ENCODE measurements around the gene B3GALT5. TPM values are rescaled to one million over a fixed set of nuclear protein-coding genes. Genes with fewer than 3 reads are reported as not detected.
A peak's percentile ranks its signal among the peaks of the same experiment; 100 is the strongest.

B3GALT5 gene
- total and polyA plus RNA-seq, 8 donors = 0.12 to 8.3 (median 2.7) TPM; not detected in 1

DNA sequence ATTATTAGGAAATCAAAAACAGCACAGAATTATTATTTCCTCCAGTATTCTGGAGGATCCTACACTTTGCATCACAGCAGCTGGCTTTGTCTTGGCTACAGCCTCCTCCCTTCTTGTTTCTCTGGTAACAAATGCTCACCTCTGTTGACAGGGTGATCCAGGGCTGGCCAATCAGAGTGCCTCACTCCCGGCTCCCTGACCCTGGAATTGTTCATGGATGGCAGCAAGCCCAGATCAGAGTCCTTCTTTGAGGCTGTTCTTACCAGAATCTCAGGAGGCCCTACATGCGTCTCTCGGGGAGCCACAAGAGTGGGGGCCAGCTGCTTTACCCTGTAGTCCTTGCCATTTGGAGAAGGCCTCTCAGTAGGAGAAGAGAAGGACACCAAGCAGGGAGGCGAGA lies 83.9 kb downstream of the B3GALT5 start:
- Histone ChIP-seq H3K36me3 (no peaks in the 10 kb centered on the region), H3K4me1 (peaks cover 0 to 2% (median 0%) of the 10 kb centered on the region in 4 donors), H3K9me3 (no peaks in the 10 kb centered on the region), H3K27ac (no peak overlapping the region), H3K27me3 (no peaks in the 10 kb centered on the region), H3K4me3 (no peak overlapping the region)
- TF ChIP-seq POLR2A (IDR thresholded peaks at IDR 0.05) = no peak
- no peak for TF ChIP-seq CTCF (IDR thresholded peaks at IDR 0.05)
- TF ChIP-seq EP300 (IDR thresholded peaks at IDR 0.05) = no peak
- TF ChIP-seq POLR2AphosphoS5 (IDR thresholded peaks at IDR 0.05) = no peak
- WGBS, 5 donors = 47 to 60% (median 54%) methylated on average over 4 of the region's 4 CpGs
- intact Hi-C loops (cut with DNase I; ENCODE audit: low total_unique reads) = no loop called here
- peak in 1 of 2 donors; percentile 55 for DNase-seq

GRCh38 chr21:39700318-39700717 lies 87.6 kb downstream of the B3GALT5 start:
- no peak for DNase-seq
- no peak overlapping the region for H3K4me3 ChIP-seq
- peaks cover 0 to 16% (median 10%) of the 10 kb centered on the region in 4 donors for H3K9me3 ChIP-seq
- H3K4me1 ChIP-seq = peaks cover 0 to 6% (median 3%) of the 10 kb centered on the region in 4 donors
- TF ChIP-seq EP300 (IDR thresholded peaks at IDR 0.05) (no peak), POLR2AphosphoS5 (IDR thresholded peaks at IDR 0.05) (no peak), POLR2A (IDR thresholded peaks at IDR 0.05) (no peak)
- intact Hi-C loops (cut with DNase I; ENCODE audit: low total_unique reads) = no loop called here
- no peaks in the 10 kb centered on the region for H3K36me3 ChIP-seq
- 75 to 84% (median 78%) methylated on average over 2 of the region's 2 CpGs for WGBS, 5 donors
- H3K27ac ChIP-seq = no peak overlapping the region
- H3K27me3 ChIP-seq = no peaks in the 10 kb centered on the region

GRCh38 chr21:39703578-39703977 lies 90.8 kb downstream of the B3GALT5 start:
- DNase-seq = no peak
- Histone ChIP-seq H3K36me3 (no peaks in the 10 kb centered on the region), H3K4me3 (no peak overlapping the region), H3K9me3 (peaks cover 0 to 16% (median 10%) of the 10 kb centered on the region in 4 donors), H3K27me3 (no peaks in the 10 kb centered on the region), H3K27ac (no peak overlapping the region), H3K4me1 (peaks cover 0 to 6% (median 3%) of the 10 kb centered on the region in 4 donors)
- intact Hi-C loops (cut with DNase I; ENCODE audit: low total_unique reads) = no loop called here
- no peak for TF ChIP-seq EP300 (IDR thresholded peaks at IDR 0.05)
- TF ChIP-seq CTCF (IDR thresholded peaks at IDR 0.05) = no peak
- no peak for TF ChIP-seq POLR2A (IDR thresholded peaks at IDR 0.05)
- TF ChIP-seq POLR2AphosphoS5 (IDR thresholded peaks at IDR 0.05) = no peak
- 74 to 89% (median 84%) methylated on average over 1 of the region's 1 CpG for WGBS, 5 donors

GRCh38 chr21:39705849-39706248 lies 93.1 kb downstream of the B3GALT5 start:
- no peaks in the 10 kb centered on the region for H3K27me3 ChIP-seq
- intact Hi-C loops (cut with DNase I; ENCODE audit: low total_unique reads) = no loop called here
- TF ChIP-seq POLR2A (IDR thresholded peaks at IDR 0.05) (no peak), EP300 (IDR thresholded peaks at IDR 0.05) (no peak), CTCF (IDR thresholded peaks at IDR 0.05) (no peak), POLR2AphosphoS5 (IDR thresholded peaks at IDR 0.05) (no peak)
- no peak for DNase-seq
- H3K36me3 ChIP-seq = no peaks in the 10 kb centered on the region
- 88 to 93% (median 92%) methylated on average over 2 of the region's 2 CpGs for WGBS, 5 donors
- no peak overlapping the region for H3K27ac ChIP-seq
- H3K4me3 ChIP-seq = no peak overlapping the region
- peaks cover 0 to 6% (median 3%) of the 10 kb centered on the region in 4 donors for H3K4me1 ChIP-seq
- peaks cover 0 to 16% (median 10%) of the 10 kb centered on the region in 4 donors for H3K9me3 ChIP-seq

GRCh38 chr21:39707316-39707715 lies 94.6 kb downstream of the B3GALT5 start:
- TF ChIP-seq POLR2A (IDR thresholded peaks at IDR 0.05) (no peak), CTCF (IDR thresholded peaks at IDR 0.05) (no peak), EP300 (IDR thresholded peaks at IDR 0.05) (no peak), POLR2AphosphoS5 (IDR thresholded peaks at IDR 0.05) (no peak)
- intact Hi-C loops (cut with DNase I; ENCODE audit: low total_unique reads) = no loop called here

More at GRCh38 chr21:39707316-39707715, 94.6 kb downstream of the B3GALT5 start:
- 0 to 31% (median 8%) methylated on average over 1 of the region's 1 CpG for WGBS, 5 donors
- no peaks in the 10 kb centered on the region for H3K4me1 ChIP-seq
- no peak overlapping the region for H3K27ac ChIP-seq
- H3K36me3 ChIP-seq = no peaks in the 10 kb centered on the region
- peaks cover 0 to 16% (median 10%) of the 10 kb centered on the region in 4 donors for H3K9me3 ChIP-seq
- no peaks in the 10 kb centered on the region for H3K27me3 ChIP-seq
- DNase-seq = no peak
- H3K4me3 ChIP-seq = no peak overlapping the region
